Measurements from ENCODE around the gene POLE. TPM values are rescaled to one million over a fixed set of nuclear protein-coding genes. Genes with fewer than 3 reads are reported as not detected.

POLE gene
- total RNA-seq, 1 experiment from 2014 or later, result 147 TPM

- no peaks in the 10 kb centered on the region for H3K79me2 ChIP-seq (ENCODE audit: insufficient read depth, low read length)
- no peaks in the 10 kb centered on the region for H3K23me2 ChIP-seq (ENCODE audit: insufficient read length, low read depth, low read length, poor library complexity, severe bottlenecking)
- H4K20me1 ChIP-seq (ENCODE audit: control insufficient read depth, insufficient read depth, insufficient read length), result no peaks in the 10 kb centered on the region
- H3K18ac ChIP-seq (ENCODE audit: insufficient read length, low read depth, low read length), result no peak overlapping the region
- no peak overlapping the region for H3K27ac ChIP-seq (ENCODE audit: insufficient read length, low read depth, low read length)
- no peaks in the 10 kb centered on the region for H3K79me1 ChIP-seq (ENCODE audit: insufficient read depth, low read depth, low read length, poor library complexity, severe bottlenecking)
- no peaks in the 10 kb centered on the region for H3K27me3 Mint-ChIP-seq (ENCODE audit: low read depth)
- peaks cover 0 to 12% of the 10 kb centered on the region in 2 experiments; a peak in 2 of 5 replicates for H3K9me3 Mint-ChIP-seq
- no peak overlapping the region for H2AK5ac ChIP-seq (ENCODE audit: insufficient read length, low read length)
- H3K4me1 Mint-ChIP-seq, result peaks cover 7 to 12% of the 10 kb centered on the region in 2 experiments; a peak in 3 of 4 replicates
- no peak overlapping the region for H2BK120ac ChIP-seq (ENCODE audit: low read depth, low read length, poor library complexity, severe bottlenecking)
- H4K5ac ChIP-seq (ENCODE audit: insufficient read length, low read depth, low read length), result no peak overlapping the region
- no CpG with 5 or more reads among the region's 9 CpGs for WGBS (ENCODE audit: extremely low coverage, insufficient read length, low lambda C conversion rate)
- H2BK15ac ChIP-seq (ENCODE audit: low read depth, low read length), result no peak overlapping the region
- no peak overlapping the region for H4K8ac ChIP-seq (replicated peaks; ENCODE audit: insufficient read length, low read depth, low read length)
- H3K4me3 Mint-ChIP-seq, result no peak overlapping the region
- TF ChIP-seq CTCF (conservative IDR thresholded peaks at IDR 0.05), result no peak
- H2BK12ac ChIP-seq (ENCODE audit: insufficient read length, low read depth, low read length), result no peak overlapping the region
- H2AFZ ChIP-seq (ENCODE audit: low read length), result no peak overlapping the region
- no peak overlapping the region for H3K23ac ChIP-seq (ENCODE audit: insufficient read length, low read depth, low read length)
- H3K9me3 ChIP-seq (ENCODE audit: control insufficient read depth, low read depth, low read length), result peaks cover 4% of the 10 kb centered on the region
- H3K4me2 ChIP-seq (ENCODE audit: insufficient read depth, insufficient read length, low read length), result no peak overlapping the region
- H3K9ac ChIP-seq (ENCODE audit: extremely low read depth, insufficient read length, low read length), result no peak overlapping the region
- DNase-seq, result no peak
- no peaks in the 10 kb centered on the region for H3K4me1 ChIP-seq (ENCODE audit: insufficient read depth, low read length)
- H3K4ac ChIP-seq (ENCODE audit: low read depth, low read length), result no peak overlapping the region
- H3K56ac ChIP-seq (ENCODE audit: insufficient read length, low read depth, low read length), result no peak overlapping the region
- H2BK20ac ChIP-seq (ENCODE audit: low read depth, low read length, poor library complexity, severe bottlenecking), result no peak overlapping the region
- peaks cover 3% of the 10 kb centered on the region; the same call in 1 of the 2 replicates for H3K27me3 ChIP-seq (ENCODE audit: insufficient read depth, low read length)
- peak overlapping the region; percentile 4 to 69 (median 15); a peak in 5 of 7 replicates for H3K27ac Mint-ChIP-seq
- H4K91ac ChIP-seq (ENCODE audit: insufficient read length, low read depth, low read length), result no peak overlapping the region
- H3T11ph ChIP-seq (ENCODE audit: low read length), result no peak overlapping the region
- no peak overlapping the region for H2BK5ac ChIP-seq (ENCODE audit: insufficient read length, low read length)
- H3K14ac ChIP-seq (ENCODE audit: insufficient read depth, low read length), result no peak overlapping the region
- peaks cover 0 to 55% (median 32%) of the 10 kb centered on the region in 3 experiments; a peak in 6 of 7 replicates for H3K36me3 Mint-ChIP-seq (ENCODE audit: insufficient read depth in 1 of 3, low read depth in 3 of 3)
Observed at GRCh38 chr12:132703641-132704040, 16.5 kb upstream of the POLE start.

Data from H9 (cell line).